ENCODE data around the gene GPR84. TPM values are rescaled to one million over a fixed set of nuclear protein-coding genes. Genes with fewer than 3 reads are reported as not detected.

Gene GPR84
- total and polyA plus RNA-seq, 9 of the 15 experiments (the other 6 are each of a cell fraction or from before 2014, with no cell fraction given), result 0.07 to 0.18 (median 0.11) TPM; not detected in 5

DNA sequence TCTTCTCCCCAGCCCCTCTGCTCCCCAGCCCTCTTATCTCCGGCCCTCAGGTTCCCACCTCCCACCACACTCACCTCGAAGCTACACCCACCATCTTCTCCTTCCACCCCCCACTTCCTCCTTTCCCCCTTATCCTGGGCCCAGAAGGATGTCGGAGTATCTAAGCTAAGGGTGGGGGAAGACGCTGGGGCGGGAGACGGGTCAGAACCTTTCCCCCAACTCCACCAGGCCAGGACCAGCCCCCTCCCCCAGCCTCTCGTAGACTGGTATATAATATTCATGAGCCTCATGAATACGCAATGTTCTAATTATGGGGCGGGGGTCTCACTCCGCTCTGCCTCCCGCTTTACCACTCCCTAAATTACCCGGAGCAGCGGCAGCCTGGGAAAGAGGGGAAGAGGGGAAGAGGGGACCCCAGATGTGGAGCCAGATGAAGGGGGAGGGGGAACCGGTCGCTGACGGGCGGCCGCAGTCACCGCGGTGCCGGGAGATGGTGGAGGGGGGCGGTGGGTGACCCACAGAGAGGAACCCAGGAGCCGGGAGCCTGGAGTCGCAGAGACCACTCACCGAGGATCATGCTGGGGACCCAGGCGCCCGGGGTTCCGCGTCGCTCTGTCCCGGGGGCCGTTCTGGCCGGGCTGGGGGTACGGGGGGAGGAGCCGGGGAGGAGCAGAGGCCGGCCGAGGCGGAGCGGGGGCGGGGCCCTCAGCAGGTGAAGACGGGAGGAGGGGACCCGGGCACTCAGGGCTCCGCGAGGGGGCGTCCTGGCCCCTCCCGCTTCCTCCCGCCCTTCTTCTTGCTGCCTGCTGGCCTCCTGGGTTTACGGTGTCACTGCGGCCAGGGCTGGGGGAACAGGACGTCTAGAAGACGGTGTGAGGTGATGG, 26.6 kb upstream of the GPR84 start (continued):
- TF ChIP-seq, protein P1, sequence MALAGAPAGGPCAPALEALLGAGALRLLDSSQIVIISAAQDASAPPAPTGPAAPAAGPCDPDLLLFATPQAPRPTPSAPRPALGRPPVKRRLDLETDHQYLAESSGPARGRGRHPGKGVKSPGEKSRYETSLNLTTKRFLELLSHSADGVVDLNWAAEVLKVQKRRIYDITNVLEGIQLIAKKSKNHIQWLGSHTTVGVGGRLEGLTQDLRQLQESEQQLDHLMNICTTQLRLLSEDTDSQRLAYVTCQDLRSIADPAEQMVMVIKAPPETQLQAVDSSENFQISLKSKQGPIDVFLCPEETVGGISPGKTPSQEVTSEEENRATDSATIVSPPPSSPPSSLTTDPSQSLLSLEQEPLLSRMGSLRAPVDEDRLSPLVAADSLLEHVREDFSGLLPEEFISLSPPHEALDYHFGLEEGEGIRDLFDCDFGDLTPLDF (CRISPR knock-in tag; IDR thresholded peaks at IDR 0.05), result no peak
- TF ChIP-seq, protein P2, sequence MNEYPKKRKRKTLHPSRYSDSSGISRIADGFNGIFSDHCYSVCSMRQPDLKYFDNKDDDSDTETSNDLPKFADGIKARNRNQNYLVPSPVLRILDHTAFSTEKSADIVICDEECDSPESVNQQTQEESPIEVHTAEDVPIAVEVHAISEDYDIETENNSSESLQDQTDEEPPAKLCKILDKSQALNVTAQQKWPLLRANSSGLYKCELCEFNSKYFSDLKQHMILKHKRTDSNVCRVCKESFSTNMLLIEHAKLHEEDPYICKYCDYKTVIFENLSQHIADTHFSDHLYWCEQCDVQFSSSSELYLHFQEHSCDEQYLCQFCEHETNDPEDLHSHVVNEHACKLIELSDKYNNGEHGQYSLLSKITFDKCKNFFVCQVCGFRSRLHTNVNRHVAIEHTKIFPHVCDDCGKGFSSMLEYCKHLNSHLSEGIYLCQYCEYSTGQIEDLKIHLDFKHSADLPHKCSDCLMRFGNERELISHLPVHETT (CRISPR knock-in tag; conservative IDR thresholded peaks at IDR 0.05 in 1 of 2, IDR thresholded peaks at IDR 0.05 in 1 of 2), result no peak
- TF ChIP-seq TBL1XR1 (IDR thresholded peaks at IDR 0.05; ENCODE audit: low read length in 2 of 2), result 0 out of 4 replicates have a peak, but pooled peaks of 1 of the 2 experiments have one; percentile 19
- TF ChIP-seq CREM (IDR thresholded peaks at IDR 0.05; ENCODE audit: low read depth), result peak; percentile 46
- TF ChIP-seq ZNF124 (CRISPR knock-in tag; IDR thresholded peaks at IDR 0.05), result no peak
- TF ChIP-seq ZNF165 (CRISPR knock-in tag; IDR thresholded peaks at IDR 0.05; ENCODE audit: borderline replicate concordance), result no peak
- TF ChIP-seq, protein P3, sequence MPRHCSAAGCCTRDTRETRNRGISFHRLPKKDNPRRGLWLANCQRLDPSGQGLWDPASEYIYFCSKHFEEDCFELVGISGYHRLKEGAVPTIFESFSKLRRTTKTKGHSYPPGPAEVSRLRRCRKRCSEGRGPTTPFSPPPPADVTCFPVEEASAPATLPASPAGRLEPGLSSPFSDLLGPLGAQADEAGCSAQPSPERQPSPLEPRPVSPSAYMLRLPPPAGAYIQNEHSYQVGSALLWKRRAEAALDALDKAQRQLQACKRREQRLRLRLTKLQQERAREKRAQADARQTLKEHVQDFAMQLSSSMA (CRISPR knock-in tag; IDR thresholded peaks at IDR 0.05), result no peak
- TF ChIP-seq, protein P4, sequence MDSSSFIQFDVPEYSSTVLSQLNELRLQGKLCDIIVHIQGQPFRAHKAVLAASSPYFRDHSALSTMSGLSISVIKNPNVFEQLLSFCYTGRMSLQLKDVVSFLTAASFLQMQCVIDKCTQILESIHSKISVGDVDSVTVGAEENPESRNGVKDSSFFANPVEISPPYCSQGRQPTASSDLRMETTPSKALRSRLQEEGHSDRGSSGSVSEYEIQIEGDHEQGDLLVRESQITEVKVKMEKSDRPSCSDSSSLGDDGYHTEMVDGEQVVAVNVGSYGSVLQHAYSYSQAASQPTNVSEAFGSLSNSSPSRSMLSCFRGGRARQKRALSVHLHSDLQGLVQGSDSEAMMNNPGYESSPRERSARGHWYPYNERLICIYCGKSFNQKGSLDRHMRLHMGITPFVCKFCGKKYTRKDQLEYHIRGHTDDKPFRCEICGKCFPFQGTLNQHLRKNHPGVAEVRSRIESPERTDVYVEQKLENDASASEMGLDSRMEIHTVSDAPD (CRISPR knock-in tag; IDR thresholded peaks at IDR 0.05), result no peak
- TF ChIP-seq HNRNPL (IDR thresholded peaks at IDR 0.05; ENCODE audit: low read depth, low read length), result no peak
- no peak for TF ChIP-seq ZNF212 (CRISPR knock-in tag; IDR thresholded peaks at IDR 0.05)
- TF ChIP-seq EWSR1 (IDR thresholded peaks at IDR 0.05; ENCODE audit: borderline replicate concordance, low read depth, partially characterized antibody), result no peak
- peak; percentile 28; the same call in 1 of the 2 replicates for TF ChIP-seq ZFX (CRISPR knock-in tag; IDR thresholded peaks at IDR 0.05)
- no peak for TF ChIP-seq NUFIP1 (IDR thresholded peaks at IDR 0.05; ENCODE audit: partially characterized antibody)
- no peak for TF ChIP-seq TOE1 (IDR thresholded peaks at IDR 0.05; ENCODE audit: borderline replicate concordance)
- TF ChIP-seq TOE1 (CRISPR knock-in tag; IDR thresholded peaks at IDR 0.05; ENCODE audit: borderline replicate concordance, low read depth), result no peak
- TF ChIP-seq, protein P5, sequence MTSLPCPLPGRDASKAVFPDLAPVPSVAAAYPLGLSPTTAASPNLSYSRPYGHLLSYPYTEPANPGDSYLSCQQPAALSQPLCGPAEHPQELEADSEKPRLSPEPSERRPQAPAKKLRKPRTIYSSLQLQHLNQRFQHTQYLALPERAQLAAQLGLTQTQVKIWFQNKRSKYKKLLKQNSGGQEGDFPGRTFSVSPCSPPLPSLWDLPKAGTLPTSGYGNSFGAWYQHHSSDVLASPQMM (CRISPR knock-in tag; IDR thresholded peaks at IDR 0.05), result no peak
- peak; percentile 94 for TF ChIP-seq ZBTB7A (IDR thresholded peaks at IDR 0.05; ENCODE audit: borderline replicate concordance, control insufficient read depth, low read depth, low read length)

Measured in K562 (cell line).